ENCODE data around the gene ARPC4.
"Not testable (repeated sequence)": the region's sequence is repeated elsewhere in the genome, so short reads cannot be mapped to it uniquely, and the experiment has no call there.

Gene ARPC4

DNA sequence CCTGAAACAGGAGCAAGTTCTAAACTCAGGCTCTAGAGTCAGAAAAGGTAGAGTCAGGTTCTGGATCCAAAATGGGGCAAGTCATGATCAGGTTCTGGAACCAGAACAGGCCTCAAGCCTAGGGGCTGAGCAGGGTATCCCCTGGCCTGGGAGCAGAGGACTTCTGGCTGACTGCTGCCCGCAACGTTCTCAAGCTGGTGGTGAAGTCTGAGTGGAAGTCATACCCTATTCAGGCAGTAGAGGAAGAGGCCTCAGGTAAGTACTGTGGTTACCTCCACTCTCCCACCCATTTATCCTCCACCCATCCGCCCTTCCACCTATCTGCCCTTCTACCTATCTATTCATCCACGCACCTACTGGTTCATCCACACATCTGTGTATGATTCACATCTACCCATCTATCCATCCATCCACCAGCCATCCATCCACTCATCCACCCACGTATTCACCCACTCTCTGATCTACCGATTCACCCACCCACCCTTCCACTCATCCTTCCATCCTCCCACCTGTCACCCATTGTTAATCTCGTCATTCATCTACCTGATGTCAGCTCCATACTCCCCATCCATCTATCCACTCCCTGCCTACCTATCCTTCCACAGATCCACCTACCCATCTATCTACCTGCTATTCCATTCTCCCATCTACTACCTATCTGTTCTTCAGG, 25.9 kb downstream of the ARPC4 start:
- no peak for DNase-seq (ENCODE audit: low read depth in 2 of 2, low spot score in 1 of 2)

DNA sequence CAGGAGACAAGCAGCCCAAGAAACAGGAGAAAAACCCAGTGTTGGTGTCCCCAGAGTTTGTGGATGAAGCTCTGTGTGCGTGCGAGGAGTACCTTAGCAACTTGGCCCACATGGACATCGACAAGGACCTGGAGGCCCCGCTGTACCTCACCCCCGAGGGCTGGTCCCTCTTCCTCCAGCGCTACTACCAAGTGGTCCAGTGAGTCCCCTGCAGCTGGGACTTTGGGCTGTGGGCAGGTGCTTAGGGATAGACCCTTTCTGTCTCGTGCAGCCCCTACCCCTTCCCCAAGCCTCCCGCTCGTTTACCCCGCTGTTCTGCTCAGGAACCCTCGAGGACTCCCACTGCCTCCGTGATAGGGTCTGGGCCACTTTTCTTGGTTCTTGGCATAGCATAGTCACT, 27.7 kb downstream of the ARPC4 start:
- DNase-seq (ENCODE audit: low read depth in 2 of 2, low spot score in 1 of 2): no peak

DNA sequence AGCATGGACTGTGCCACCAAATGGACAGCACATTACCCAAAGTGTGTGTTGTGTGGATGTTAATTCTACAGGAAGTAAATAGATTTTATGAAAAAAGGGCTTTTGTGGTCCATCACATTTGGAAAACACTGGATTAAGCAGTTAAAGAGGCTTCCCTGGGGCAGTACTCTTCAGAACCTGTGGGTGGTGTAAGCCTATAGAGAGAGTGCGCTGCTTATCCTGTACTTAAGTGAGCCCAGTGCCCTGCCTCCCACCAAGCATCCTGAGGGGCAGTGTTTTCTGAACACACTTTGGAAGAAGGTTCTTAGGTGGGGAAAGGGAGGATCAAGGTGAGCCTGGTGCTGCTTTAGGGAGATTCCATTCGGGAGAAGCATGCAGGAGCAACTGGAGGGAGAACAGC, 28.1 kb downstream of the ARPC4 start:
- DNase-seq (ENCODE audit: low read depth in 2 of 2, low spot score in 1 of 2): no peak

DNA sequence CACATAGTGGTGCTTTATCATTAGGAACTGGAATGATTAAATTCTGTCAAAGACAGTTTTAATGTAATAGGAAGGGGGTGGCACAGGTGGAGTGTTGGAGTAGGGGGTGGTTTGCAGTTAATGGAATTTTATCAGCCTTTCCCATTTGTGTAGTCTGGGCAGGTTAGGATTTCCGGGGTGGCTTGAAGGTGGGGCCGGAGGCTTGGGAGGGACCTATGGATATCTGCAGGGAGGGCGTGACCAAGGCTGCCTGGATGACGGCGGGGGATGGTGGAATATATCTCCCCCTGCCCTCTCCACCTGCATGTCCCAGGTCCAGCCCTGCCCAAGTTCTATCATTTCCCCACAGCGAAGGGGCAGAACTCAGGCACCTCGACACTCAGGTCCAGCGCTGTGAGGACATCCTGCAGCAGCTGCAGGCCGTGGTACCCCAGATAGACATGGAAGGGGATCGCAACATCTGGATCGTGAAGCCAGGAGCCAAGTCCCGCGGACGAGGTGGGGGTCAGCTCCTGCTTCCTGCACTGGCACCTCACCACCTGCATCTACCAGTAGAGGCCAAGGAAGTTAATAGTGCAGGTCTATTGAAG, 32.7 kb downstream of the ARPC4 start:
- DNase-seq (ENCODE audit: low read depth in 2 of 2, low spot score in 1 of 2): no peak

DNA sequence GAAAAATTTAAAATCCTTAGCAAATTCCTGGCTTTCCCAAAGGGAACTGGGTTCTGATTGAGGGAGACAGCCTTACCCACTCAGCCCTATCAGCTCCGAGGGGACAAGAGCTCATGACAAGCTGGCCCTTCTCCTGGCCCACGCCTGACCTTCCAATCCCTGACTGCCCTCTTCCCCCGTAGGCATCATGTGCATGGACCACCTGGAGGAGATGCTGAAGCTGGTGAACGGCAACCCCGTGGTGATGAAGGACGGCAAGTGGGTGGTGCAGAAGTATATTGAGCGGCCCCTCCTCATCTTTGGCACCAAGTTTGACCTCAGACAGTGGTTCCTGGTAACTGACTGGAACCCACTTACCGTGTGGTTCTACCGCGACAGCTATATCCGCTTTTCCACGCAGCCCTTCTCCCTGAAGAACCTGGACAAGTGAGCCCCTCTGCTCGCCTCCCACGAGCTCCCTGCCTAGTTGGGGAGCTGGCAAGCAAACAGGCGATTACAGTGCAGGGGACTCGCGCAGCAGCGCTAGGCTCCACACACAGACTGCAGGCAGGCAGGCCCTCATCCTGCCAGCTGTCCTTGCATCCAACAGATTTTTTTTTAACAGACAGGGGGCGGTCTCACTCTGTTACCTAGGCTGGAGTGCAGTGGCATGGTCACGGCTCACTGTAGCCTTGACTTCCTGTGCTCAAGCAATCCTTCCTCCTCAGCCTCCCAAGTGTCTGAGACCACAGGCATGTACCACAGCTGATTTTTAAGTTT, 34.1 kb downstream of the ARPC4 start:
- no peak for DNase-seq (ENCODE audit: low read depth in 2 of 2, low spot score in 1 of 2)

DNA sequence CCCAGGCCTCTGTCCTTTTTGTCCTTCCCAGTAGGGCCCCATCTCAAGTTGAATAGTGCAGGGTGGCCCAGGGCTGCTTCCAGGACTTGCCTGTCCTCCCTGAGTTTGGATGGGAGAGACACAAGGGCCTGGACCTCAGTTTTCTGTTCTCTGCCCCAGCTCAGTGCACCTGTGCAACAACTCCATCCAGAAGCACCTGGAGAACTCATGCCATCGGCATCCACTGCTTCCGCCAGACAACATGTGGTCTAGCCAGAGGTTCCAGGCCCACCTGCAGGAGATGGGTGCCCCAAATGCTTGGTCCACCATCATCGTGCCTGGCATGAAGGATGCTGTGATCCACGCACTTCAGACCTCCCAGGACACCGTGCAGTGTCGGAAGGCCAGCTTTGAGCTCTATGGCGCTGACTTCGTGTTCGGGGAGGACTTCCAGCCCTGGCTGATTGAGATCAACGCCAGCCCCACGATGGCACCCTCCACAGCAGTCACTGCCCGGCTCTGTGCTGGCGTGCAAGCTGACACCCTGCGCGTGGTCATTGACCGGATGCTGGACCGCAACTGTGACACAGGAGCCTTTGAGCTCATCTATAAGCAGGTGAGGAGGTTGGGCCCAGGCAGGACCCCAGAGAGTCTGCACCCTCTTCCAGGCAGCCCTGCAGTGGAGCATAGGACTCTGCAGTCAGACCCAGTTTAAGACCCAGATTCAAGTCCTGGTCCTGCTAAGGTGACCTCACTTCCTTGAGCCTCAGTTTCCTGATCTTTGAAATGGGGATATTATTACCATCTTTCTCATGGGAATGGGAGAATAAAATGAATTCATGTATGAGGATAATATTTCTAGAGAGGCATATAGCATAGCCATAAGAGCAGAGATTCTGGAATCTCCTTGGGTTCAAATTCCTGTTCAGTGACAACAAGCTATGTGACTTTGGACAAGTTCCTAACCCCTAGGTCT, 36.2 kb downstream of the ARPC4 start:
- DNase-seq (ENCODE audit: low read depth in 2 of 2, low spot score in 1 of 2): no peak

DNA sequence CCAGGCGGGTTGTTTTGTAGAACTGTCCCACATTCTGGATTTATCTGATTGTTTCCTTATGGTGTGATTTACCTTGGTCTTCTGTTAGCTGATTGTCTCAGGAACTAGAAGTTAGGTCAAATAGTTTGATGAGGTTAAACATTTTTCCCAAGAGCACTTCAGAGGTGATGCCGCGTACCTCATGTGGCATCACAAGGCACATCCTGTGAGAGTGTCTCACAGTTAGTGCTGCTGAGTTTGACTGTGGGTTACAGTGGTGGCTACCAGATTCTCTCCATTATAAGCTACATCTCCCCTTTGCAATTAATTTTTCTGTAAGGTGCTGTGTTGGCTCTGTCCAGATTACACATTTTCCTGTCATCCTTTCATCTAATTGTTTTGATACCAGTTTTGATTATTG, 38.4 kb downstream of the ARPC4 start:
- DNase-seq (ENCODE audit: low read depth in 2 of 2, low spot score in 1 of 2): no peak

DNA sequence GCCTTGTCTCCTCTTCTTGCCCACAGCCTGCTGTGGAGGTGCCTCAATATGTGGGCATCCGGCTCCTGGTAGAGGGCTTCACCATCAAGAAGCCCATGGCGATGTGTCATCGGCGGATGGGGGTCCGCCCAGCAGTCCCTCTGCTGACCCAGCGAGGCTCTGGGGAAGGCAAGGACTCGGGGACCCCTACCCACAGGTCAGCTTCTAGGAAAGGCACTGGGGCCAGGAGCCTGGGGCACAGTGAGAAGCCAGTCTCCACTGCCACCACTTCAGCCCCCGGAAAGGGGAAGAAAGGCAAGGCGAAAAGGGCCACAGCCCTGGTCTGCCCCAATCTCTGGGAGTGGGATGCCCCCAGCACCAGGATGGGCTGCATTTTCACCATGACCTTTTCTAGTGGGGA, 40.2 kb downstream of the ARPC4 start:
- DNase-seq (ENCODE audit: low read depth in 2 of 2, low spot score in 1 of 2): no peak

DNA sequence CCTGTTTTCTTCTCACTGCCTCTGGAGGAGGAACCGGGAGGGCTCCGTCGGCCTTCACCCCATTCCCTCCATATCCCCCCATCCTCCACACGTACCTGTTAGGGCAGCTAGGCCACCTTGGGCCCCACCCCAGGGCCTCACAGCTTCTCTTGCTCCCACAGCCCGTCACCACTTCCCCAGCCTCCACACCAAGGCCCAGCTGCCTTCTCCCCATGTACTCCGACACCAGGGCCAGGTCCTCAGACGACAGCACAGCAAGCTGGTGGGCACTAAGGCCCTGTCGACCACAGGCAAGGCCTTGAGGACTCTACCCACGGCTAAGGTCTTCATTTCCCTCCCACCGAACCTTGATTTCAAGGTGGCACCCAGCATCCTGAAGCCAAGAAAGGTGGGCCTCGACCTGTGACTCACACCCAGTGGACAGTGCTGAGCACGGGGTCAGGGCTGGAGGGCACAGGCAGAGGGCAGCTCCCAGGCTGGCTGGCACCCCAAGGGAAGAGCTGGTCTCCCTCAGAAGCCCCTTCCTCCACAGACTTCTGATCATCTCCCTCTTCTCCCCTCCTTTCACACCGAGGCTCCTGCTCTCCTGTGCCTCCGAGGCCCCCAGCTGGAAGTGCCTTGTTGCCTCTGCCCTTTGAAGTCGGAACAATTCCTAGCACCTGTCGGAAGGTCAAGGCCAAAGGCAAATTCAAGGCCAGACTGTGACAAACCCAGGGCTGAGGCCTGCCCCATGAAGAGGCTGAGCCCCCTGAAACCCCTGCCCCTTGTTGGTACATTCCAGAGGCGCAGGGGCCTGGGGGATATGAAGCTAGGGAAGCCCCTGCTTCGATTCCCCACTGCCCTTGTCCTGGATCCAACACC, 41.9 kb downstream of the ARPC4 start:
- no peak for DNase-seq (ENCODE audit: low read depth in 2 of 2, low spot score in 1 of 2)

DNA sequence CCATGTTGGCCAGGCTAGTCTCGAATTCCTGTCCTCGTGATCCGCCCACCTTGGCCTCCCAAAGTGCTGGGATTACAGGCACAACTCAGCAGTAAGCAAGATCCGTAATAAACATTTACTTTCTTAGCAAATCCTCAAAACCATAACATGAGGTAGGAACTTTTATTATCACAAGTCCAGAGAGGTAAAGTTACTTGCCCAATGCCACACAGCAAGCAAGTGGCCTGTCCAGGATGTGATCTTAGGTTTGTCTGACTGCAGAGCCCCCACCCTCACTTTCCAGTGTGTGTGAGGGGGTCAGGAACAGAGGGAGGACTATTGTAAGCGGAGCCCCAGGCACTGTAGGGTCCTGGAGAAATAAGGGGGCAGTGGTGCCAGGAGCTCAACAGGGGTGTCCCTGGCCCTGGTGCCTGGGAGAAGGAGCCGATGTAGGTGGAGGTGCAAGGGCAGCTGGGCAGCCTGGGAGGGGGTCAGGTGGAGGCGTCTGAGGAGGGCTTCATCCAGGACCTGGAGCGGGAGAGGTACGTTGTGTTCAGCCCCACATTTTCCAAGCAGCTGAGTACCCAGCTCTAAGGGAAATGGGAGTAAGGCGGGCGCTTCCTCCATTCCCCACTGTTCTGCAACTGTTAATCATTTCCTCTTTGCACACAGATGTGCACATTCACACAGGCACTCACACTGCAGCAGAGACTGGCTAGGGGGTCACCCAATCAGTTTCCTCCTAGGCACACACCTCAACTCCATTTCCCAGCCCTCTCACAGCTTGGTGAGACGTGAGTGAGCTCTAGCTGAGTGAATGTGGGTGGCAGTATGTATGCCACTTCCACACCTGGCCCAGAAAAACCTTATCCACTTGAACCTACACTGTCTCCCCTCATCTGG, 45.1 kb downstream of the ARPC4 start:
- DNase-seq (ENCODE audit: low read depth in 2 of 2, low spot score in 1 of 2): no peak

DNA sequence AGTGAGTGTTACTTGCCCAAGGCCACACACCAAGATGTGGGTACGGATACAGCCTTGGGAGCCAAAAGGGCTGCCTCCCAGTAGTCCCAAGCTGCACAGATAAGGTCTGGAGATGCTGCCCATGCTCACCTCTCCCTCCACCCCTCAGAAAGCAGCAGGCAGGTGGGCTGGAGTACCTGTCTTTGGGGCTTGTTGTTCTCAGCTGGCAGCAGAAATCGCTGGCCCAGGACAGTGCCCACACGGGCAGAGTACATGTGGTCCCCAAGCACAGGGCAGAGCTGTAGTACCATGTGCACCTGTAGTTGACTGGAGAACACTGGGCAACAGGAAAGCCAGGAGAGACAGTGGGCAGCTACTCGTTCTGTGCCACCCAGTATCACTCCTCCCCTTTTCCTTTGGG, 46.0 kb downstream of the ARPC4 start:
- no peak for DNase-seq (ENCODE audit: low read depth in 2 of 2, low spot score in 1 of 2)

DNA sequence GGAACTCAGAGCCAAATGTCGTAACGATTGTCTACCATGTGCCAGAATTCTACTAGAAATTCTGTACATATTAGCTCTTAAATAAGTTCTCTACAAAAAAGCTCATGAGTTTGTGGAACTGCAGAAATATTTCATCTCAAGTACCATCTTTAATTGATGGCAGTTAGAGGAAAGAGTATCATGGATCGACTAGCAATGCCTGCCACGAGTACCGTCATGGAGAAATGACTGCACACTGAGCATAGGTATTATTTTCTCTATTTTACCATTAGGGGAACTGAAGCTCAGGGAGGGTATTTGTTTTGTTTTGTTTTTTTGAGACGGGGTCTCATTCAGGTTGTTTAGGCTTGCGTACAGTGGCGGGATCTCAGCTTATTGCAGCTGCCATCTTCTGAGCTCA, 48.1 kb downstream of the ARPC4 start:
- no peak for DNase-seq (ENCODE audit: low read depth in 2 of 2, low spot score in 1 of 2)

DNA sequence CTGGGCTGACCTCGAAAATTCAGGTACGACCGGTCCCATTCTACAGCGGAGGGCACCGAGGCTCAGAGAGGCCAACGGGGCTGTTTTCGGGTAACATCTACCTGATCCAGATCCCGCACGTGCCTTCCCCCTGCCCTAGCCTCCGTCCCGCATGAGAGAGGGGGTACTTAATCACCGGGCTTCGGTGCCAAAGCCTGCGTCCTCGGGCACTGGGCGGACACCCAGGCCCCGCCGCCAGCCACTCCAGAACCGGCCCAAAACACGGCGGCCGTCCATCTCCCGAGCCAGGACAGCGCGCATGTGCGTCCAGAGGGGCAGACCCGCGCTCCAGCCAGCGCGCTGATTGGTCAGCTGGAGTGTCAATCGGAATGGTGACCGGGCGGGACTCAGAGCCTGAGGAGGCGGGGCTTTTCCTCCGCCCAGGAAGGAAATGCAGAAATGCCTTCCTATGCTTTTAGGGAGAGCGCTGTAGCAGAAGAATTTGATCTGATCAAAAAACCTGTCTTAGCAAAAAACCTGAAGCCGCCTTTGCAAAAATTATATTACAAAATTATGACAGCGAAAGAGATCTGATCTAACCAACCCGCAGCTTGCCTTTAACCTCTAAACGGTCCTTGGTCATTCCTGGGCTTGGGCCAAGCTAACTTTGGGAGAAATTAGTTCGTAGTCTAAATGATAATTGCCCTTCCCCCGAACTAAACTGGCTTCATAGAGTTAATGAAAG, 51.0 kb downstream of the ARPC4 start, which contains the start of gene RPUSD3:
RPUSD3 (minus strand) TSS at position 294 of the 724 bp plus-strand sequence; CDS start at position 276, 18 bp downstream.
- DNase-seq (ENCODE audit: low read depth in 2 of 2, low spot score in 1 of 2): peak; percentile 95 to 96

DNA sequence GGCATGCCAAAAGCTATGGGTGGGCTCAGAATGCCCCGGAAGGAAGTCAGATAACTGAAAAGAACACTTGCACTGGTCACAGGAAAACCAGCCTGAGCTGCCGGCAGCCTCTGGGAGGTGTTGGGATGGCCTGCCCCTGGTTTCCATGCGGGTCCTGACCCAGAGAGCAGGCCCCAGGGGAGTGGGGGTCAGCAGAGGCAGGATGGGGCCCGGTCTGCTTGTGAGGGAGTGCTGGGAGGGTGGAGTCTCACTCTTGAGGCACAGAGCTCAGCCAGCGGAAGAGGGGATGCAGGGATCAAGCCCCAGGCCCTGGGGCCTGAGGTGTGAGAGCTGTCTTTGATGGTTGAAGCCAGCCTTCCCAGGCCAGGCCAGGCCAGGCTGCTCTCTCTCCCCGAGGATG, 53.3 kb downstream of the ARPC4 start:
- DNase-seq (ENCODE audit: low read depth in 2 of 2, low spot score in 1 of 2): no peak

DNA sequence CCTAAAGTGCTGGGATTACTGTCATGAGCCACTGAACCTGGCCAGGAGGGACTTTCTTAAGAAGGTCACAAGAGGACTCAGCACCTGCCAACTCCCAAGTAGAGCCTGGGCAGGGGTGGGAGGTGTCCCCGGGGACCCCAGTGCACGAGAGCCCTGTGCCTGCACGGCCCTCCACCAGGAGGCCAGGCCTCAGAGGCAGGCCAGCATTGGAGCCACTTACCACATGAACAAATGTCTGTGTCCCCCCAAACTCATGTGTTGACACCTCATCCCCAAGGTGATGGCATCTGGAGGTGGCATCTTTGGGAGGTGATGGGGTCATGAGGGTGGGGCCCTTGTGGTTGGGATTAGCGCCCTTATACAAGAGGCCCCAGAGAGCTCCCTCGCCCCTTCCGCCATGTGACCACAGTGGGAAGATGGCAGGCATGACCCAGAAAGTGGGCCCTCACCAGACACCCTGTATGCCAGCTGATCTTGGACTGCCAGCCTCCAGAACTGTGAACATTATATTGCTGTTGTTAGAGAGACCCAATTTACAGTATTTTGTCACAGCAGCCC, 54.1 kb downstream of the ARPC4 start:
- no peak for DNase-seq (ENCODE audit: low read depth in 2 of 2, low spot score in 1 of 2)

DNA sequence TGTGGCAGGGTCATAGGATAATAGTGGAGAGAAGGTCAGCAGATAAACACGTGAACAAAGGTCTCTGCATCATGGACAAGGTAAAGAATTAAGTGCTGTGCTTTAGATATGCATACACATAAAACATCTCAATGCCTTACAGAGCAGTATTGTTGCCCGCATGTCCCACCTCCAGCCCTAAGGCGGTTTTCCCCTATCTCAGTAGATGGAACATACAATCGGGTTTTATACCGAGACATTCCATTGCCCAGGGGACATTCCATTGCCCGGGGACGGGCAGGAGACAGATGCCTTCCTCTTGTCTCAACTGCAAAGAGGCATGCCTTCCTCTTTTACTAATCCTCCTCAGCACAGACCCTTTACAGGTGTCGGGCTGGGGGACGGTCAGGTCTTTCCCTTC, 55.0 kb downstream of the ARPC4 start:
- not testable (repeated sequence) for DNase-seq (ENCODE audit: low read depth in 2 of 2, low spot score in 1 of 2)

DNA sequence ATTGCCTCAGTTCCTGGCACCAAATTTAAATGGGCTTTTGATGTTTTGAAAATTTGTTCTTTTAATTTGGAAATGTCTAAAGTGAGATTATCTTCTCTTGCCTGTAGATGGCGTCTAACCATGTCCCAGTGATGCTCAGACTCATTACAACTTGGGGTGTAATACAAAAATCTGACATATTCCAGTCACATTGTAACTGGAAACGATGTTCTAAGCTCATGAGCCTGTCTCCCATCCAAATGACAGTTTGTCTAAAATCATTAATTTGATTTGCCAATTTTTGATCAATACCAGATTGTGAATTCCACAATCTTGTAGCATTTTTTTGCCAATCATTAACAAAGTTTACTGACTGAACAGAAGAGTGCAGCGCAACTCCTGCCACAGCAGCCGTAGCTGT, 56.0 kb downstream of the ARPC4 start:
- not testable (repeated sequence) for DNase-seq (ENCODE audit: low read depth in 2 of 2, low spot score in 1 of 2)

DNA sequence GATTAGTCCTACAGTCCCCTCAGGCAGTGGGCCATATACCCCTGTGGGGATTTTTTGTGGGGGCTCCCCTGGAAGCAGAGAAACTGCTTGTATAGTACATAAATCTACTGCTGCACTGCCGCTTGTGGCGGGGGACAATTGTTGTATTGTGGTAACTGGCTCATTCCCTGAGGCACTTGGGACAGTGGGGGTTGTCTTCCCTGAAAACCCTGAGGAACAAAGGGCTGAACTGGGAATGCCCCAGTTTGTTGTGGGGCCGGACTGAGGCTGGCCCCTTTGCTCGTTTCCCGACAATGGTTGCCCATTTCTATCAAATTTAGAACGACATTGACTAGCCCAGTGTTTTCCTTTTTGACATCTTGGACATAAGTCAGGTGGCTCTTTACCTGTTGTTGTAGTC, 58.5 kb downstream of the ARPC4 start:
- not testable (repeated sequence) for DNase-seq (ENCODE audit: low read depth in 2 of 2, low spot score in 1 of 2)
